Islet precursor cell (in vitro differentiated cells): ENCODE measurements around the gene FZD10.
A peak's percentile ranks its signal among the peaks of the same experiment; 100 is the strongest.

ENCODE experiments used
- DNase-seq: peaks from one replicate; pipeline ENCODE4 v3.0.0-alpha.2; 2018

The FZD10 gene

GRCh38 chr12:130214686-130215395, 52.6 kb downstream of the FZD10 start:
- DNase-seq: peak; percentile 50
